Effector memory CD4-positive, alpha-beta T cell (primary cell): ENCODE data around the gene EIF2B1.

Experiments
- DNase-seq, 3 donors: peaks; one replicate each; pipeline ENCODE4 v3.0.0-alpha.2; 2020
- H3K27ac ChIP-seq: 2 replicates; pipeline ENCODE4 v1.7.0; 2013; ENCODE audit warnings: mild to moderate bottlenecking, low read length, moderate library complexity; ENCODE audit not compliant: insufficient read depth, poor library complexity, severe bottlenecking
- H3K27me3 ChIP-seq: replicated peaks from 2 replicates; pipeline ENCODE4 v1.7.0; 2013; ENCODE audit warnings: mild to moderate bottlenecking, low read length; ENCODE audit not compliant: insufficient read depth, control insufficient read depth, poor library complexity, severe bottlenecking
- H3K36me3 ChIP-seq: 2 replicates; pipeline ENCODE4 v1.7.0; 2013; ENCODE audit warnings: mild to moderate bottlenecking, low read length, moderate library complexity; ENCODE audit not compliant: control insufficient read depth, insufficient read depth
- H3K4me1 ChIP-seq: 2 replicates; pipeline ENCODE4 v1.7.0; 2013; ENCODE audit warnings: low read length, mild to moderate bottlenecking; ENCODE audit not compliant: control insufficient read depth, insufficient read depth, poor library complexity, severe bottlenecking
- H3K4me3 ChIP-seq: 2 replicates; pipeline ENCODE4 v1.7.0; 2013; ENCODE audit warnings: low read length, low read depth, mild to moderate bottlenecking; ENCODE audit not compliant: insufficient read depth, poor library complexity, severe bottlenecking
- H3K9me3 ChIP-seq: 2 replicates; pipeline ENCODE4 v1.7.0; 2013; ENCODE audit warnings: mild to moderate bottlenecking, low read length, moderate library complexity; ENCODE audit not compliant: control insufficient read depth

Gene EIF2B1

GRCh38 chr12:123657211-123657610 is 23.7 kb upstream of the EIF2B1 start:
- no peak for DNase-seq
- no peaks in the 10 kb centered on the region for H3K4me1 ChIP-seq
- H3K4me3 ChIP-seq: no peak overlapping the region
- H3K27me3 ChIP-seq: no peaks in the 10 kb centered on the region
- H3K9me3 ChIP-seq: no peaks in the 10 kb centered on the region
- H3K36me3 ChIP-seq: peaks cover 21% of the 10 kb centered on the region
- H3K27ac ChIP-seq: no peak overlapping the region

GRCh38 chr12:123656392-123656791 is 22.9 kb upstream of the EIF2B1 start:
- Histone ChIP-seq H3K9me3 (no peaks in the 10 kb centered on the region), H3K4me3 (no peak overlapping the region), H3K4me1 (no peaks in the 10 kb centered on the region), H3K36me3 (peaks cover 27% of the 10 kb centered on the region), H3K27me3 (no peaks in the 10 kb centered on the region), H3K27ac (no peak overlapping the region)
- no peak for DNase-seq

GRCh38 chr12:123655420-123655819 is 21.9 kb upstream of the EIF2B1 start:
- Histone ChIP-seq H3K27ac (no peak overlapping the region), H3K36me3 (peaks cover 27% of the 10 kb centered on the region), H3K27me3 (no peaks in the 10 kb centered on the region), H3K9me3 (no peaks in the 10 kb centered on the region), H3K4me1 (no peaks in the 10 kb centered on the region), H3K4me3 (no peak overlapping the region)
- DNase-seq: no peak

- Histone ChIP-seq H3K4me3 (no peak overlapping the region), H3K36me3 (peaks cover 38% of the 10 kb centered on the region), H3K4me1 (no peaks in the 10 kb centered on the region), H3K9me3 (no peaks in the 10 kb centered on the region), H3K27me3 (no peaks in the 10 kb centered on the region), H3K27ac (no peak overlapping the region)
- DNase-seq: no peak
Measured at GRCh38 chr12:123654129-123654701, 20.7 kb upstream of the EIF2B1 start.

- no peaks in the 10 kb centered on the region for H3K27me3 ChIP-seq
- peaks cover 44% of the 10 kb centered on the region for H3K36me3 ChIP-seq
- H3K9me3 ChIP-seq: no peaks in the 10 kb centered on the region
Measured at GRCh38 chr12:123648401-123648800, 14.9 kb upstream of the EIF2B1 start.

GRCh38 chr12:123645878-123646277 is 12.4 kb upstream of the EIF2B1 start:
- Histone ChIP-seq H3K9me3 (no peaks in the 10 kb centered on the region), H3K27ac (no peak overlapping the region), H3K4me1 (no peaks in the 10 kb centered on the region), H3K36me3 (peaks cover 41% of the 10 kb centered on the region), H3K4me3 (no peak overlapping the region), H3K27me3 (no peaks in the 10 kb centered on the region)
- no peak for DNase-seq

More at GRCh38 chr12:123648401-123648800, 14.9 kb upstream of the EIF2B1 start:
- Histone ChIP-seq H3K4me3 (no peak overlapping the region), H3K27ac (no peak overlapping the region), H3K4me1 (no peaks in the 10 kb centered on the region)
- DNase-seq: no peak

GRCh38 chr12:123645380-123645779 is 11.9 kb upstream of the EIF2B1 start:
- H3K36me3 ChIP-seq: peaks cover 41% of the 10 kb centered on the region
- DNase-seq: no peak

GRCh38 chr12:123643911-123644310 is 10.4 kb upstream of the EIF2B1 start:
- no peak overlapping the region for H3K4me3 ChIP-seq
- no peak for DNase-seq
- H3K4me1 ChIP-seq: no peaks in the 10 kb centered on the region
- H3K36me3 ChIP-seq: peaks cover 28% of the 10 kb centered on the region
- no peaks in the 10 kb centered on the region for H3K9me3 ChIP-seq
- H3K27ac ChIP-seq: no peak overlapping the region
- H3K27me3 ChIP-seq: no peaks in the 10 kb centered on the region

More at GRCh38 chr12:123645380-123645779, 11.9 kb upstream of the EIF2B1 start:
- Histone ChIP-seq H3K9me3 (no peaks in the 10 kb centered on the region), H3K27ac (no peak overlapping the region), H3K27me3 (no peaks in the 10 kb centered on the region), H3K4me1 (no peaks in the 10 kb centered on the region), H3K4me3 (no peak overlapping the region)

GRCh38 chr12:123634142-123634561 is 666 bp upstream of the EIF2B1 start:
- no peak for DNase-seq
- H3K36me3 ChIP-seq: peaks cover 17% of the 10 kb centered on the region
- H3K4me3 ChIP-seq: peak overlapping the region; percentile 61
- peak overlapping the region; percentile 78 for H3K27ac ChIP-seq
- H3K27me3 ChIP-seq: no peaks in the 10 kb centered on the region
- no peaks in the 10 kb centered on the region for H3K9me3 ChIP-seq
- peaks cover 10% of the 10 kb centered on the region for H3K4me1 ChIP-seq

GRCh38 chr12:123621619-123622530 is 11.6 kb downstream of the EIF2B1 start:
- Histone ChIP-seq H3K9me3 (no peaks in the 10 kb centered on the region), H3K27me3 (no peaks in the 10 kb centered on the region), H3K36me3 (peaks cover 68% of the 10 kb centered on the region), H3K27ac (no peak overlapping the region), H3K4me3 (no peak overlapping the region), H3K4me1 (no peaks in the 10 kb centered on the region)
- no peak for DNase-seq
